SW480 (cell line): ENCODE results near the gene C19orf81.

ENCODE experiments used
- DNase-seq: peaks from one replicate; pipeline ENCODE4 v3.0.0-alpha.2; 2016; ENCODE audit warnings: low spot score

The C19orf81 gene

GRCh38 chr19:50686310-50687032 lies 37.2 kb downstream of the C19orf81 start:
- DNase-seq: no peak

- no peak for DNase-seq
These were observed 39.5 kb downstream of the C19orf81 start for GRCh38 chr19:50688766-50689165.

GRCh38 chr19:50690439-50690838 lies 41.2 kb downstream of the C19orf81 start:
- DNase-seq: no peak

GRCh38 chr19:50693064-50693975 lies 44.1 kb downstream of the C19orf81 start:
- no peak for DNase-seq

- DNase-seq: no peak
These were observed 45.5 kb downstream of the C19orf81 start for GRCh38 chr19:50694815-50695145.

GRCh38 chr19:50695251-50696093 lies 46.2 kb downstream of the C19orf81 start:
- DNase-seq: no peak

- DNase-seq: no peak
These were observed 46.8 kb downstream of the C19orf81 start for GRCh38 chr19:50696094-50696483.

- no peak for DNase-seq
These were observed 48.3 kb downstream of the C19orf81 start for GRCh38 chr19:50697414-50698124.

GRCh38 chr19:50701367-50701985 lies 52.2 kb downstream of the C19orf81 start:
- DNase-seq: no peak

- no peak for DNase-seq
These were observed 53.1 kb downstream of the C19orf81 start for GRCh38 chr19:50702158-50702870.

- no peak for DNase-seq
These were observed 53.9 kb downstream of the C19orf81 start for GRCh38 chr19:50702871-50703829.

GRCh38 chr19:50703915-50704796 lies 54.9 kb downstream of the C19orf81 start:
- DNase-seq: peak; percentile 60

GRCh38 chr19:50705422-50706019 lies 56.3 kb downstream of the C19orf81 start:
- DNase-seq: peak; percentile 83

- DNase-seq: no peak
These were observed 57.1 kb downstream of the C19orf81 start for GRCh38 chr19:50706387-50706786.

GRCh38 chr19:50708179-50708879 lies 59.1 kb downstream of the C19orf81 start:
- DNase-seq: no peak
